K562 (cell line): ENCODE data around the gene PLEKHG3. TPM values are rescaled to one million over a fixed set of nuclear protein-coding genes. Genes with fewer than 3 reads are reported as not detected.

Experiments
- ATAC-seq: fragments of 200-7000 bp; cut with Tn5 transposase; 3 replicates; pipeline ENCODE4 v1.9.1; 2020; ENCODE audit warnings: moderate library complexity
- BruUV-seq: library from RNA; stranded (reverse); fragments of 400-500 nt; replicated peaks from 2 replicates; lab custom pipeline; 2021; lab: Mats Ljungman, UMichigan
- CTCF ChIA-PET: fragments of 300-600 bp; formaldehyde crosslinking; extraction: SDS; loops from one replicate; lab custom pipeline; 2021; ENCODE audit warnings: low intra/inter-chr PET ratio; lab: Yijun Ruan, JAX
- POLR2A ChIA-PET: fragments of 300-600, 350-650 bp; sonication (Branson Sonifier 250); formaldehyde crosslinking; extraction: SDS; loops from one replicate; lab custom pipeline; 2021; ENCODE audit warnings: antibody characterized with exemption, inconsistent platforms; lab: Yijun Ruan, JAX
- DNase-seq, 4 experiments: peaks; one replicate each; pipeline versions ENCODE4 v3.0.0 to v3.0.0-alpha.2; 2011 to 2018; ENCODE audit warnings: low spot score in 3 of 4, mixed read lengths in 3 of 4; ENCODE audit errors: extremely low read depth in 1 of 4
- FAIRE-seq: peaks from 2 replicates; lab custom pipeline; 2011; peaks lifted over from hg19 to GRCh38; lab: Jason Lieb, UNC
- H2AFZ ChIP-seq: 2 replicates; pipeline ENCODE4 v1.6.0; 2011; ENCODE audit warnings: low read depth, low read length, control low read depth, inconsistent platforms
- H3K27ac ChIP-seq: fragments of 200-600 bp; 3 replicates; pipeline ENCODE4 v1.8.0; 2011; ENCODE audit warnings: low read depth, mild to moderate bottlenecking, control low read depth, inconsistent platforms, low read length, moderate library complexity, mixed read lengths; ENCODE audit errors: extremely low read depth
- H3K27me3 ChIP-seq, 2 experiments: fragments of 300-600 bp in 1 of 2; 2 replicates in 1 of 2; 3 replicates in 1 of 2; pipeline versions ENCODE4 v1.6.0 to v1.8.0; 2011; ENCODE audit warnings: inconsistent platforms in 2 of 2, low read length in 2 of 2, mild to moderate bottlenecking in 1 of 2, mixed read lengths in 1 of 2, moderate library complexity in 1 of 2; ENCODE audit not compliant: control insufficient read depth in 2 of 2, insufficient read depth in 2 of 2
- H3K36me3 ChIP-seq: fragments of 300-600 bp; 3 replicates; pipeline ENCODE4 v1.8.0; 2011; ENCODE audit warnings: mild to moderate bottlenecking, low read length, inconsistent platforms; ENCODE audit not compliant: control insufficient read depth, insufficient read depth
- H3K4me1 ChIP-seq, 2 experiments: fragments of 200-600 bp in 1 of 2; replicated peaks in 1 of 2; 2 replicates in 1 of 2; 3 replicates in 1 of 2; pipeline versions ENCODE4 v1.5.1 to v1.8.0; 2011; ENCODE audit warnings: inconsistent platforms in 2 of 2, low read length in 2 of 2, mild to moderate bottlenecking in 1 of 2, mixed read lengths in 1 of 2, moderate library complexity in 1 of 2; ENCODE audit not compliant: control insufficient read depth in 2 of 2, insufficient read depth in 2 of 2
- H3K4me2 ChIP-seq: 2 replicates; pipeline ENCODE4 v1.6.1; 2011; ENCODE audit warnings: low read length, control low read depth, inconsistent platforms, mixed read lengths; ENCODE audit not compliant: insufficient read depth
- H3K4me3 ChIP-seq: fragments of 200-600 bp; sonication (generic), shearing (Covaris generic); 2 replicates; pipeline ENCODE4 v1.5.1; 2016; ENCODE audit warnings: control low read depth, inconsistent platforms
- H3K79me2 ChIP-seq: fragments of 200-600 bp; 3 replicates; pipeline ENCODE4 v1.8.0; 2011; ENCODE audit warnings: low read length, inconsistent platforms; ENCODE audit not compliant: control insufficient read depth, insufficient read depth
- H3K9ac ChIP-seq, 2 experiments: 2 replicates each; pipeline versions ENCODE4 v1.6.0 to v1.6.1; 2011; ENCODE audit warnings: low read depth in 2 of 2, low read length in 2 of 2, control low read depth in 1 of 2, inconsistent platforms in 1 of 2, mild to moderate bottlenecking in 1 of 2, mixed read lengths in 1 of 2; ENCODE audit not compliant: insufficient read depth in 1 of 2
- H3K9me1 ChIP-seq: one replicate; pipeline ENCODE4 v1.6.0; 2011; ENCODE audit warnings: inconsistent platforms, mild to moderate bottlenecking, low read length, moderate library complexity; ENCODE audit not compliant: control insufficient read depth, insufficient read depth
- H3K9me3 ChIP-seq: replicated peaks from 2 replicates; pipeline ENCODE4 v1.5.1; 2011; ENCODE audit warnings: low read depth, low read length, inconsistent platforms; ENCODE audit not compliant: control insufficient read depth, insufficient read depth
- H4K20me1 ChIP-seq: replicated peaks from 2 replicates; pipeline ENCODE4 v1.6.1; 2011; ENCODE audit warnings: low read length, inconsistent platforms, mixed read lengths; ENCODE audit not compliant: control insufficient read depth, insufficient read depth
- CHD1 ChIP-seq: fragments of 200-600 bp; sonication (generic); IDR thresholded peaks from one replicate; pipeline ENCODE4 v1.6.1; 2012; ENCODE audit warnings: mild to moderate bottlenecking, moderate library complexity, low read length, inconsistent platforms
- GABPA ChIP-seq: fragments of 200-800 bp; sonication (Bioruptor generic); conservative IDR thresholded peaks from 2 replicates; pipeline ENCODE4 v1.6.1; 2016; ENCODE audit warnings: low read depth, missing genetic modification characterization, missing compliant biosample characterization
- HDAC8 ChIP-seq: fragments of 450-650 bp; IDR thresholded peaks from 2 replicates; pipeline ENCODE4 v1.6.1; 2016; ENCODE audit warnings: mild to moderate bottlenecking, missing genetic modification characterization, moderate library complexity, missing compliant biosample characterization
- HNRNPUL1 ChIP-seq: fragments of 200-400 bp; formaldehyde crosslinking; IDR thresholded peaks from 2 replicates; pipeline ENCODE4 v1.6.1; 2017; ENCODE audit warnings: low read length
- IFI16 ChIP-seq: fragments of 250-450 bp; sonication (Bioruptor Pico); IDR thresholded peaks from 2 replicates; pipeline ENCODE4 v2.1.2; 2022; ENCODE audit warnings: mild to moderate bottlenecking, inconsistent platforms
- KLF13 ChIP-seq: fragments of 450-650 bp; IDR thresholded peaks from 2 replicates; pipeline ENCODE4 v1.6.1; 2016; ENCODE audit warnings: missing genetic modification characterization, low read depth, mild to moderate bottlenecking, missing compliant biosample characterization, moderate library complexity, borderline replicate concordance
- ZNF3 ChIP-seq: fragments of 250-450 bp; sonication (Bioruptor Pico); IDR thresholded peaks from 2 replicates; pipeline ENCODE4 v1.5.0; 2021; ENCODE audit warnings: mild to moderate bottlenecking, moderate library complexity
- ZNF311 ChIP-seq: fragments of 250-450 bp; sonication (Bioruptor Pico); IDR thresholded peaks from 2 replicates; pipeline ENCODE4 v1.4.0; 2020; ENCODE audit warnings: mild to moderate bottlenecking, moderate library complexity
- ZNF431 ChIP-seq: sonication (generic); formaldehyde crosslinking; IDR thresholded peaks from 2 replicates; pipeline ENCODE4 v1.8.0; 2022; ENCODE audit warnings: mild to moderate bottlenecking, missing genetic modification reagents
- WGBS: fragments of 100-300 bp; shearing (Covaris generic); methylation state at CpG from one replicate; pipeline ENCODE4 v1.1.6; 2016; ENCODE audit warnings: low coverage, mixed read lengths; ENCODE audit not compliant: insufficient coverage; ENCODE audit errors: missing lambda C conversion rate; 5-methylcytosine and 5-hydroxymethylcytosine counted together
- in situ Hi-C: fragments of 300-500 bp; cut with MboI; formaldehyde crosslinking; loops from 4 replicates; pipeline ENCODE4 v1.15.0; 2018; ENCODE audit warnings: inconsistent platforms, mixed read lengths
- intact Hi-C: fragments of 100-400 bp; cut with micrococcal nuclease; formaldehyde crosslinking; loops from 2 replicates; pipeline ENCODE4 v1.14.2; 2022
- polyA plus RNA-seq, 8 experiments: library from polyadenylated mRNA; depleted of rRNA in 4 of 8; stranded (reverse) in 5 of 8; unstranded in 3 of 8; fragments of >200 nt; fragmentation: Nextera tagmentation in 2 of 8; fragmentation: Illumina TruSeq in 1 of 8; extraction: Ambion mirVana in 2 of 8; extraction: Trizol in 1 of 8; gene quantifications; 2 replicates each; pipeline versions ENCODE4 v1.2.1 to v1.2.3, GENCODE V29; 2011 to 2014; ENCODE audit warnings: inconsistent platforms in 1 of 8, missing spikeins in 1 of 8
- total RNA-seq, 7 experiments: library from RNA; depleted of rRNA in 6 of 7; stranded (reverse); fragments of >200 nt in 6 of 7; fragmentation: Illumina TruSeq in 2 of 7; extraction: Trizol in 2 of 7; gene quantifications; 2 replicates each; pipeline versions ENCODE4 v1.2.1 to v1.2.3, GENCODE V29; 2011 to 2021; ENCODE audit warnings: low replicate concordance in 1 of 7
- TF ChIP-seq, protein P1 (sequence below): fragments of 200-400 bp; formaldehyde crosslinking; IDR thresholded peaks from 2 replicates; pipeline ENCODE4 v1.6.1; 2017; ENCODE audit warnings: mild to moderate bottlenecking, low read depth, low read length, moderate library complexity

Gene PLEKHG3
- total and polyA plus RNA-seq, 9 of the 15 experiments (the other 6 are each of a cell fraction or from before 2014, with no cell fraction given) = 0.04 to 0.16 TPM; not detected in 7

DNA sequence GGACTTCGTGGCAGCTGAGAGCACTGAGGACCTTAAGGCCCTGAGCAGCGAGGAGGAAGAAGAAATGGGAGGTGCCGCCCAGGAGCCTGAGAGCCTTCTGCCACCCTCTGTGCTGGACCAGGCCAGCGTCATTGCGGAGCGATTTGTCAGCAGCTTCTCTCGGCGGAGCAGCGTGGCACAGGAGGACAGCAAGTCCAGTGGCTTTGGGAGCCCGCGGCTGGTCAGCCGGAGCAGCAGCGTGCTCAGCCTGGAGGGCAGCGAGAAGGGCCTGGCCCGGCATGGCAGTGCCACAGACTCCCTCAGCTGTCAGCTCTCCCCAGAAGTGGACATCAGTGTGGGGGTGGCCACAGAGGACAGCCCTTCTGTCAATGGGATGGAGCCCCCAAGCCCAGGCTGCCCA, 37.0 kb downstream of the PLEKHG3 start:
- Histone ChIP-seq H2AFZ (no peak overlapping the region), H3K9me3 (no peaks in the 10 kb centered on the region), H3K79me2 (no peaks in the 10 kb centered on the region), H3K27ac (no peak overlapping the region), H3K27me3 (peaks cover 12 to 89% of the 10 kb centered on the region in 2 experiments), H3K36me3 (no peaks in the 10 kb centered on the region), H4K20me1 (no peaks in the 10 kb centered on the region; the same call in 1 of the 2 replicates), H3K9ac (no peak overlapping the region), H3K9me1 (no peaks in the 10 kb centered on the region), H3K4me1 (peaks cover 0 to 4% of the 10 kb centered on the region in 2 experiments; a peak in 2 of 5 replicates), H3K4me3 (no peak overlapping the region), H3K4me2 (no peak overlapping the region)
- FAIRE-seq = no peak
- no peak for DNase-seq
- CTCF ChIA-PET = no interaction called here
- BruUV-seq = no TSS peak
- ATAC-seq = no peak
- in situ Hi-C loops (no loop called here), intact Hi-C loops (no loop called here)
- TF ChIP-seq HNRNPUL1 = no peak
- TF ChIP-seq CHD1 = no peak
- TF ChIP-seq KLF13 (tag) = no peak
- TF ChIP-seq GABPA (tag) = no peak
- no peak for TF ChIP-seq ZNF3 (CRISPR knock-in tag)
- TF ChIP-seq ZNF311 = no peak
- TF ChIP-seq IFI16 (CRISPR knock-in tag) = no peak
- no peak for TF ChIP-seq HDAC8
- TF ChIP-seq, protein P1, sequence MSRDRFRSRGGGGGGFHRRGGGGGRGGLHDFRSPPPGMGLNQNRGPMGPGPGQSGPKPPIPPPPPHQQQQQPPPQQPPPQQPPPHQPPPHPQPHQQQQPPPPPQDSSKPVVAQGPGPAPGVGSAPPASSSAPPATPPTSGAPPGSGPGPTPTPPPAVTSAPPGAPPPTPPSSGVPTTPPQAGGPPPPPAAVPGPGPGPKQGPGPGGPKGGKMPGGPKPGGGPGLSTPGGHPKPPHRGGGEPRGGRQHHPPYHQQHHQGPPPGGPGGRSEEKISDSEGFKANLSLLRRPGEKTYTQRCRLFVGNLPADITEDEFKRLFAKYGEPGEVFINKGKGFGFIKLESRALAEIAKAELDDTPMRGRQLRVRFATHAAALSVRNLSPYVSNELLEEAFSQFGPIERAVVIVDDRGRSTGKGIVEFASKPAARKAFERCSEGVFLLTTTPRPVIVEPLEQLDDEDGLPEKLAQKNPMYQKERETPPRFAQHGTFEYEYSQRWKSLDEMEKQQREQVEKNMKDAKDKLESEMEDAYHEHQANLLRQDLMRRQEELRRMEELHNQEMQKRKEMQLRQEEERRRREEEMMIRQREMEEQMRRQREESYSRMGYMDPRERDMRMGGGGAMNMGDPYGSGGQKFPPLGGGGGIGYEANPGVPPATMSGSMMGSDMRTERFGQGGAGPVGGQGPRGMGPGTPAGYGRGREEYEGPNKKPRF = no peak
- no peak for TF ChIP-seq ZNF431 (CRISPR knock-in tag)
- 0% methylated on average over 9 of the region's 15 CpGs for WGBS
- POLR2A ChIA-PET = interaction anchor here (0.6 to 1.7 kb wide), 2 partner anchors 10 to 1263 kb away, joined by 3 read pairs; no protein-coding TSS in a partner anchor
